SK-N-SH (cell line): ENCODE measurements around the gene CDK5RAP1. TPM values are rescaled to one million over a fixed set of nuclear protein-coding genes. Genes with fewer than 3 reads are reported as not detected.

Experiments used
- CTCF ChIA-PET: fragments of 300-600, 350-600 bp; formaldehyde crosslinking; extraction: SDS; loops from one replicate; lab custom pipeline; 2021; lab: Yijun Ruan, JAX
- POLR2A ChIA-PET: fragments of 350-600 bp; sonication (Branson Sonifier 250); formaldehyde crosslinking; extraction: SDS; loops from one replicate; lab custom pipeline; 2020; ENCODE audit warnings: antibody characterized with exemption, inconsistent platforms; lab: Yijun Ruan, JAX
- DNase-seq: peaks from one replicate; pipeline ENCODE4 v3.0.0; 2012
- H2AFZ ChIP-seq: fragments of 200-600 bp; sonication (generic); 2 replicates; pipeline ENCODE4 v1.8.1; 2016; ENCODE audit warnings: antibody characterized with exemption, mild to moderate bottlenecking, low read depth
- H3F3A ChIP-seq: fragments of 200-600 bp; sonication (generic); replicated peaks from 2 replicates; pipeline ENCODE3; 2016; ENCODE audit warnings: antibody characterized with exemption, mild to moderate bottlenecking; ENCODE audit not compliant: insufficient read depth
- H3K27ac ChIP-seq, 2 experiments: fragments of 200-500 bp in 1 of 2; fragments of 200-600 bp in 1 of 2; sonication (Bioruptor generic) in 1 of 2; sonication (generic), shearing (Covaris generic) in 1 of 2; 2 replicates each; pipeline versions ENCODE4 v1.5.1 to v1.6.1; 2014 to 2016; ENCODE audit warnings: low read depth in 2 of 2, inconsistent platforms in 1 of 2, low read length in 1 of 2, mild to moderate bottlenecking in 1 of 2, mixed read lengths in 1 of 2
- H3K27me3 ChIP-seq: fragments of 200-600 bp; sonication (generic), shearing (Covaris generic); 2 replicates; pipeline ENCODE4 v1.6.1; 2016; ENCODE audit warnings: mixed run types; ENCODE audit not compliant: insufficient read depth
- H3K36me3 ChIP-seq, 2 experiments: fragments of 200-500 bp in 1 of 2; fragments of 200-600 bp in 1 of 2; sonication (Bioruptor generic) in 1 of 2; sonication (generic) in 1 of 2; replicated peaks in 1 of 2; 2 replicates each; pipeline versions ENCODE3 to v1.5.1; 2014 to 2016; ENCODE audit warnings: low read length in 1 of 2, mild to moderate bottlenecking in 1 of 2; ENCODE audit not compliant: insufficient read depth in 2 of 2, control insufficient read depth in 1 of 2
- H3K4me1 ChIP-seq, 2 experiments: fragments of 200-500 bp in 1 of 2; fragments of 200-600 bp in 1 of 2; sonication (Bioruptor generic) in 1 of 2; sonication (generic), shearing (Covaris generic) in 1 of 2; 2 replicates each; pipeline versions ENCODE4 v1.5.1 to v1.6.1; 2014 to 2016; ENCODE audit warnings: low read depth in 1 of 2, low read length in 1 of 2, mixed run types in 1 of 2; ENCODE audit not compliant: insufficient read depth in 2 of 2, control insufficient read depth in 1 of 2
- H3K4me2 ChIP-seq: fragments of 200-600 bp; sonication (generic), shearing (Covaris generic); 2 replicates; pipeline ENCODE4 v1.6.1; 2017; ENCODE audit warnings: mixed run types
- H3K4me3 ChIP-seq, 2 experiments: fragments of 200-500 bp in 1 of 2; fragments of 200-600 bp in 1 of 2; sonication (Bioruptor generic) in 1 of 2; sonication (generic), shearing (Covaris generic) in 1 of 2; 2 replicates each; pipeline versions ENCODE4 v1.5.1 to v1.8.1; 2014 to 2016; ENCODE audit warnings: low read depth in 2 of 2, inconsistent platforms in 1 of 2, low read length in 1 of 2, mild to moderate bottlenecking in 1 of 2, mixed read lengths in 1 of 2, moderate library complexity in 1 of 2
- H3K79me2 ChIP-seq: fragments of 200-600 bp; sonication (generic); 2 replicates; pipeline ENCODE4 v1.8.1; 2017; ENCODE audit warnings: mild to moderate bottlenecking; ENCODE audit not compliant: insufficient read depth
- H3K9ac ChIP-seq: fragments of 200-600 bp; sonication (generic); 2 replicates; pipeline ENCODE4 v1.6.1; 2017; ENCODE audit warnings: mixed run types
- H3K9me2 ChIP-seq: fragments of 200-600 bp; sonication (generic); 2 replicates; pipeline ENCODE4 v1.6.1; 2017; ENCODE audit warnings: mixed run types
- H3K9me3 ChIP-seq: fragments of 200-600 bp; sonication (generic); 2 replicates; pipeline ENCODE4 v1.6.1; 2017; ENCODE audit warnings: mixed run types, mild to moderate bottlenecking, moderate library complexity
- H4K20me1 ChIP-seq: fragments of 200-600 bp; sonication (generic); 2 replicates; pipeline ENCODE4 v1.6.1; 2017; ENCODE audit warnings: mild to moderate bottlenecking, mixed run types; ENCODE audit not compliant: insufficient read depth
- EZH2phosphoT487 ChIP-seq: fragments of 200-600 bp; sonication (generic); IDR thresholded peaks from 2 replicates; pipeline ENCODE4 v1.6.1; 2017; ENCODE audit warnings: low read depth, mixed run types, mild to moderate bottlenecking, antibody characterized with exemption, moderate library complexity, borderline replicate concordance
- FOXM1 ChIP-seq: IDR thresholded peaks from 2 replicates; pipeline ENCODE4 v1.4.0; 2012; ENCODE audit warnings: low read depth, mild to moderate bottlenecking
- GABPA ChIP-seq: IDR thresholded peaks from 2 replicates; pipeline ENCODE4 v1.4.0; 2012; ENCODE audit warnings: low read depth, mild to moderate bottlenecking
- GATA2 ChIP-seq: sonication (generic); formaldehyde crosslinking; IDR thresholded peaks from 2 replicates; pipeline ENCODE4 v1.5.0; 2020; ENCODE audit warnings: mild to moderate bottlenecking, missing genetic modification reagents
- MXI1 ChIP-seq: IDR thresholded peaks from 2 replicates; pipeline ENCODE4 v1.6.1; 2012; ENCODE audit warnings: mild to moderate bottlenecking, low read depth, low read length, improper control_type of control experiment
- POLR2AphosphoS5 ChIP-seq: IDR thresholded peaks from 2 replicates; pipeline ENCODE4 v1.6.1; 2012; ENCODE audit warnings: low read depth, low read length
- RAD21 ChIP-seq: IDR thresholded peaks from 2 replicates; pipeline ENCODE4 v1.6.1; 2012; ENCODE audit warnings: mild to moderate bottlenecking, low read length
- RCOR1 ChIP-seq: fragments of 150-350 bp; IDR thresholded peaks from 2 replicates; pipeline ENCODE4 v1.6.1; 2017; ENCODE audit warnings: antibody characterized with exemption, low read length
- RFX5 ChIP-seq: IDR thresholded peaks from 2 replicates; pipeline ENCODE4 v1.6.1; 2012; ENCODE audit warnings: mild to moderate bottlenecking, improper control_type of control experiment, low read length
- YY1 ChIP-seq: IDR thresholded peaks from 2 replicates; pipeline ENCODE4 v1.4.0; 2012; ENCODE audit warnings: low read depth, mild to moderate bottlenecking
- WGBS: methylation state at CpG from one replicate; pipeline ENCODE4 v1.1.6; 2017; ENCODE audit warnings: low lambda C conversion rate; 5-methylcytosine and 5-hydroxymethylcytosine counted together
- polyA plus RNA-seq, 3 experiments: library from polyadenylated mRNA; depleted of rRNA; stranded (reverse); fragments of >200 nt; gene quantifications; 2 replicates each; pipeline ENCODE4 v1.2.3, GENCODE V29; 2012
- TF ChIP-seq, protein P1 (sequence below): IDR thresholded peaks from 2 replicates; pipeline ENCODE4; 2012
- TF ChIP-seq, protein P2 (sequence below): IDR thresholded peaks from 2 replicates; pipeline ENCODE4 v1.4.0; 2012; ENCODE audit warnings: low read depth
- TF ChIP-seq, protein P3 (sequence below): IDR thresholded peaks from 2 replicates; pipeline ENCODE4 v1.6.1; 2012; ENCODE audit warnings: mild to moderate bottlenecking, low read depth, low read length, moderate library complexity
- TF ChIP-seq, protein P4 (sequence below): fragments of 150-350 bp; IDR thresholded peaks from 2 replicates; pipeline ENCODE4 v1.6.1; 2016; ENCODE audit warnings: mild to moderate bottlenecking, low read depth, low read length
- TF ChIP-seq, protein P5 (sequence below): IDR thresholded peaks from 2 replicates; pipeline ENCODE4 v1.4.0; 2012; ENCODE audit warnings: low read depth, borderline replicate concordance

The CDK5RAP1 gene
- polyA plus RNA-seq, 1 of the 3 experiments (the other 2 are of a cell fraction), result 30.5 TPM

DNA sequence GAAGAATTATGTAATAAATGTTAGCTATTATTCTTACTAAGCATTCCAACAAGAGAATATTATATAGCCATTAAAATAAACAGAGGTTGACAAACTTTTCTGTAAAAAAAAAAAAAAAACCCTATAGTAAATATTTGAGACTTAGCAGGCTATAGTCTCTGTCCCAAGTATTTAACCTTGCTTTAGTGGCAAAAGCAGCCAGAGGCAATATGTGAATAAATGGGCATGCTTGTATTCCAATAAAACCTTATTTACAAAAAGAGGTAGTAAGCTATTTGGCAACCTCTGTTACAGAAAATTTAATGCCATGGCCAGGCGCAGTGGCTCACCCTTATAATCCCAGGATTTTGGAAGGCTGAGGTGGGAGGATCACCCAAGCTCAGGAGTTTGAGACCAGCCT is 14.6 kb downstream of the CDK5RAP1 start (continued):
- TF ChIP-seq, protein P1, sequence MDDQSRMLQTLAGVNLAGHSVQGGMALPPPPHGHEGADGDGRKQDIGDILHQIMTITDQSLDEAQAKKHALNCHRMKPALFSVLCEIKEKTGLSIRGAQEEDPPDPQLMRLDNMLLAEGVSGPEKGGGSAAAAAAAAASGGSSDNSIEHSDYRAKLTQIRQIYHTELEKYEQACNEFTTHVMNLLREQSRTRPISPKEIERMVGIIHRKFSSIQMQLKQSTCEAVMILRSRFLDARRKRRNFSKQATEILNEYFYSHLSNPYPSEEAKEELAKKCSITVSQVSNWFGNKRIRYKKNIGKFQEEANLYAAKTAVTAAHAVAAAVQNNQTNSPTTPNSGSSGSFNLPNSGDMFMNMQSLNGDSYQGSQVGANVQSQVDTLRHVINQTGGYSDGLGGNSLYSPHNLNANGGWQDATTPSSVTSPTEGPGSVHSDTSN, result no peak
- TF ChIP-seq RFX5, result no peak
- TF ChIP-seq, all 33 proteins: peak for 0

DNA sequence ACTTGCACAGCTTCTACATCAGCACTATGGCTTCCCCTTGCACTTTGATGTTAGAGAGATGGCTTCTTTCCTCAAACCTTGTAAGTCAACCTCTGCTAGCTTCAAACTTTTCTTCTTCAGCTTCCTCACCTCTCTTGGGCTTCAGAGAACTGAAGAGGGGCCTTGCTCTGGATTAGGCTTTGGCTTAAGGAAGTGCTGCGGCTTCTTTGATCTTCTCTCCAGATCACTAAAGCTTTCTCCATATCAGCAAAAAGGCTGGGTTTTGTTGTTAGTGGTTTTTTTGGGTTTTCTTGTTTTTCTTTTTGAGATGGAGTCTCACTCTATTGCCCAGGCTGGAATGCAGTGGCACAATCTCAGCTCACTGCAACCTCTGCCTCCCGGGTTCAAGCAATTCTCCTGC is 24.0 kb downstream of the CDK5RAP1 start:
- H3K4me2 ChIP-seq, result no peak overlapping the region
- no peaks in the 10 kb centered on the region for H4K20me1 ChIP-seq
- ChIA-PET POLR2A (no interaction called here), CTCF (interaction anchor here (1.0 to 1.5 kb wide), 2 partner anchors 23 to 115 kb away, joined by 3 to 4 read pairs; no protein-coding TSS in a partner anchor)
- no peaks in the 10 kb centered on the region for H3K79me2 ChIP-seq
- no peaks in the 10 kb centered on the region for H3K9me3 ChIP-seq
- H3F3A ChIP-seq, result peaks cover 12% of the 10 kb centered on the region
- no peak for DNase-seq
- H3K9me2 ChIP-seq, result no peaks in the 10 kb centered on the region
- H3K27ac ChIP-seq, result no peak overlapping the region
- TF ChIP-seq EZH2phosphoT487, result no peak
- TF ChIP-seq, protein P1, result no peak
- TF ChIP-seq, protein P2, sequence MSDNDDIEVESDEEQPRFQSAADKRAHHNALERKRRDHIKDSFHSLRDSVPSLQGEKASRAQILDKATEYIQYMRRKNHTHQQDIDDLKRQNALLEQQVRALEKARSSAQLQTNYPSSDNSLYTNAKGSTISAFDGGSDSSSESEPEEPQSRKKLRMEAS, result no peak
- TF ChIP-seq, protein P3, sequence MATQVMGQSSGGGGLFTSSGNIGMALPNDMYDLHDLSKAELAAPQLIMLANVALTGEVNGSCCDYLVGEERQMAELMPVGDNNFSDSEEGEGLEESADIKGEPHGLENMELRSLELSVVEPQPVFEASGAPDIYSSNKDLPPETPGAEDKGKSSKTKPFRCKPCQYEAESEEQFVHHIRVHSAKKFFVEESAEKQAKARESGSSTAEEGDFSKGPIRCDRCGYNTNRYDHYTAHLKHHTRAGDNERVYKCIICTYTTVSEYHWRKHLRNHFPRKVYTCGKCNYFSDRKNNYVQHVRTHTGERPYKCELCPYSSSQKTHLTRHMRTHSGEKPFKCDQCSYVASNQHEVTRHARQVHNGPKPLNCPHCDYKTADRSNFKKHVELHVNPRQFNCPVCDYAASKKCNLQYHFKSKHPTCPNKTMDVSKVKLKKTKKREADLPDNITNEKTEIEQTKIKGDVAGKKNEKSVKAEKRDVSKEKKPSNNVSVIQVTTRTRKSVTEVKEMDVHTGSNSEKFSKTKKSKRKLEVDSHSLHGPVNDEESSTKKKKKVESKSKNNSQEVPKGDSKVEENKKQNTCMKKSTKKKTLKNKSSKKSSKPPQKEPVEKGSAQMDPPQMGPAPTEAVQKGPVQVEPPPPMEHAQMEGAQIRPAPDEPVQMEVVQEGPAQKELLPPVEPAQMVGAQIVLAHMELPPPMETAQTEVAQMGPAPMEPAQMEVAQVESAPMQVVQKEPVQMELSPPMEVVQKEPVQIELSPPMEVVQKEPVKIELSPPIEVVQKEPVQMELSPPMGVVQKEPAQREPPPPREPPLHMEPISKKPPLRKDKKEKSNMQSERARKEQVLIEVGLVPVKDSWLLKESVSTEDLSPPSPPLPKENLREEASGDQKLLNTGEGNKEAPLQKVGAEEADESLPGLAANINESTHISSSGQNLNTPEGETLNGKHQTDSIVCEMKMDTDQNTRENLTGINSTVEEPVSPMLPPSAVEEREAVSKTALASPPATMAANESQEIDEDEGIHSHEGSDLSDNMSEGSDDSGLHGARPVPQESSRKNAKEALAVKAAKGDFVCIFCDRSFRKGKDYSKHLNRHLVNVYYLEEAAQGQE, result no peak
- no peak for TF ChIP-seq GABPA
- TF ChIP-seq, protein P4, sequence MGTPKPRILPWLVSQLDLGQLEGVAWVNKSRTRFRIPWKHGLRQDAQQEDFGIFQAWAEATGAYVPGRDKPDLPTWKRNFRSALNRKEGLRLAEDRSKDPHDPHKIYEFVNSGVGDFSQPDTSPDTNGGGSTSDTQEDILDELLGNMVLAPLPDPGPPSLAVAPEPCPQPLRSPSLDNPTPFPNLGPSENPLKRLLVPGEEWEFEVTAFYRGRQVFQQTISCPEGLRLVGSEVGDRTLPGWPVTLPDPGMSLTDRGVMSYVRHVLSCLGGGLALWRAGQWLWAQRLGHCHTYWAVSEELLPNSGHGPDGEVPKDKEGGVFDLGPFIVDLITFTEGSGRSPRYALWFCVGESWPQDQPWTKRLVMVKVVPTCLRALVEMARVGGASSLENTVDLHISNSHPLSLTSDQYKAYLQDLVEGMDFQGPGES, result no peak
- TF ChIP-seq RAD21, result no peak
- TF ChIP-seq FOXM1, result no peak
- no peak for TF ChIP-seq GATA2 (CRISPR knock-in tag)
- TF ChIP-seq YY1, result no peak
- TF ChIP-seq RCOR1, result no peak
- TF ChIP-seq, protein P5, sequence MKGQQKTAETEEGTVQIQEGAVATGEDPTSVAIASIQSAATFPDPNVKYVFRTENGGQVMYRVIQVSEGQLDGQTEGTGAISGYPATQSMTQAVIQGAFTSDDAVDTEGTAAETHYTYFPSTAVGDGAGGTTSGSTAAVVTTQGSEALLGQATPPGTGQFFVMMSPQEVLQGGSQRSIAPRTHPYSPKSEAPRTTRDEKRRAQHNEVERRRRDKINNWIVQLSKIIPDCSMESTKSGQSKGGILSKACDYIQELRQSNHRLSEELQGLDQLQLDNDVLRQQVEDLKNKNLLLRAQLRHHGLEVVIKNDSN, result no peak
- TF ChIP-seq POLR2AphosphoS5, result no peak
- no peak for TF ChIP-seq MXI1
- no peak overlapping the region for H2AFZ ChIP-seq
- 97% methylated on average over 2 of the region's 2 CpGs for WGBS
- peaks cover 9 to 71% of the 10 kb centered on the region in 2 experiments for H3K36me3 ChIP-seq
- H3K9ac ChIP-seq, result no peak overlapping the region
- no peaks in the 10 kb centered on the region for H3K27me3 ChIP-seq
- H3K4me3 ChIP-seq, result no peak overlapping the region
- no peaks in the 10 kb centered on the region; a peak in 1 of 4 replicates for H3K4me1 ChIP-seq
